Measurements from ENCODE around the gene CAMKK2.

- TF ChIP-seq NFIC (IDR thresholded peaks at IDR 0.05) (no peak), CEBPB (IDR thresholded peaks at IDR 0.05) (no peak), CREB1 (IDR thresholded peaks at IDR 0.05; ENCODE audit: low read depth) (no peak), YY1 (IDR thresholded peaks at IDR 0.05; ENCODE audit: low read depth) (no peak), FOXM1 (IDR thresholded peaks at IDR 0.05; ENCODE audit: borderline replicate concordance, low read depth) (no peak), EP300 (IDR thresholded peaks at IDR 0.05; ENCODE audit: borderline replicate concordance) (no peak), RAD21 (IDR thresholded peaks at IDR 0.05; ENCODE audit: low read depth) (no peak)
Observed at GRCh38 chr12:121232163-121232562, 64.3 kb downstream of the CAMKK2 start.
